ENCODE results near the gene DDX20.

The DDX20 gene

DNA sequence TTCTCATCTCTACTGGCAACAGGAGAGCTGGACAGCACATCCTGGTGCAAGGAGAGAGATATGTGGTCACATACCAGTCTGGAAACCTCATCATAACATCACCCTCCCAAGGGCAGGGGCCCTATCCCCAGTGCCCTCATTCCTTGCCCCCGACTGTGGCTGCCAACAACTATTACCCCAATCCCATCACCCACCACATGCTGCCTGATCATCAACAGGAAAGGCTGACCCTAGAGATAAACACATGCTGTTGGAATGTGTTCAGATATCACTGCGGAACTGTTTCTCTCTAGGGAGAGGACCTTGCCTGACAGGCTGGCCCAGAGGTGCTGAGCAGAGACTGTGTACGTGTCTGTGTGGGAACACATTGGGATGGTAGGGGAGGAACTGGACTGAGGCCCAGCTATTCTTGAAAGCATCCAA lies 12.0 kb upstream of the DDX20 start:
- no peak for TF ChIP-seq CTCF (IDR thresholded peaks at IDR 0.05; ENCODE audit: control extremely low read depth, extremely low read depth, low read depth, missing control alignments)
- ChIA-PET POLR2A (no interaction called here), CTCF (interaction anchor here (1.5 to 7.8 kb wide), 10 partner anchors 9 to 266 kb away, joined by 5 to 79 read pairs (median 16); partner anchors contain the start of genes ADORA3, DDX20, INKA2 and TMIGD3)
- DNase-seq (ENCODE audit: extremely low spot score), result no peak

GRCh38 chr1:111745675-111746613 lies 9.8 kb upstream of the DDX20 start:
- POLR2A ChIA-PET, result no interaction called here

GRCh38 chr1:111746614-111746999 lies 9.1 kb upstream of the DDX20 start:
- CTCF ChIA-PET, result interaction anchor here (0.9 to 7.8 kb wide), 26 partner anchors 8 to 299 kb away, joined by 3 to 79 read pairs (median 5); partner anchors contain the start of genes ADORA3, DDX20, INKA2 and TMIGD3

More at GRCh38 chr1:111745675-111746613, 9.8 kb upstream of the DDX20 start:
- CTCF ChIA-PET, result interaction anchor here (1.3 to 7.8 kb wide), 9 partner anchors 8 to 269 kb away, joined by 3 to 79 read pairs (median 24); partner anchors contain the start of genes ADORA3, INKA2 and TMIGD3
- DNase-seq (ENCODE audit: extremely low spot score), result no peak
- no peak for TF ChIP-seq CTCF (IDR thresholded peaks at IDR 0.05; ENCODE audit: control extremely low read depth, extremely low read depth, low read depth, missing control alignments)

GRCh38 chr1:111747282-111747734 lies 8.4 kb upstream of the DDX20 start:
- POLR2A ChIA-PET, result no interaction called here
- DNase-seq (ENCODE audit: extremely low spot score), result peak; percentile 73
- CTCF ChIA-PET, result interaction anchor here (0.9 to 7.8 kb wide), 30 partner anchors 7 to 300 kb away, joined by 3 to 79 read pairs (median 5); partner anchors contain the start of genes ADORA3, DDX20, INKA2 and TMIGD3
- peak; percentile 76 for TF ChIP-seq CTCF (IDR thresholded peaks at IDR 0.05; ENCODE audit: control extremely low read depth, extremely low read depth, low read depth, missing control alignments)

More at GRCh38 chr1:111746614-111746999, 9.1 kb upstream of the DDX20 start:
- no peak for TF ChIP-seq CTCF (IDR thresholded peaks at IDR 0.05; ENCODE audit: control extremely low read depth, extremely low read depth, low read depth, missing control alignments)
- no peak for DNase-seq (ENCODE audit: extremely low spot score)
- POLR2A ChIA-PET, result no interaction called here

DNA sequence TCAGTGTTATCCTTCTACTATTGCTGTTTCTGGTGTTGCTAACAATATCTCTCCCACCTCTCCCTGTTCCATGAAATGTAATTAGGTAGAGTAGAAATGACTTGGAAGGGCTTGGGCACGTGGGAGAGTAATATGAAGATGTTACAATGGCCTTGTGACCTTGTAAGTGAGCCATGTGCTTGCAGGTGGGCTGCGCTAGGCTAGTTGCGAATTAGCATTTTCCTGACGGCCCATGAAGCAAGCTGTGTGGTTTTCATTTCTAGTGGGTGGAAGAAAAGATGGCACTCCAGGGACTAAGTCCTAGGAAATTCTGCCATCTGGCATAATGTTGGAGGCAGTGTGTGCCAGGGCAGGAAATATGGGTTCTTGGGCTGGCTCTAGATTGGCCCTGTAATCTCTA lies 7.8 kb upstream of the DDX20 start:
- CTCF ChIA-PET, result interaction anchor here (1.0 to 7.8 kb wide), 23 partner anchors 9 to 300 kb away, joined by 3 to 79 read pairs (median 5); partner anchors contain the start of genes ADORA3, DDX20, INKA2 and TMIGD3
- POLR2A ChIA-PET, result interaction anchor here (0.5 kb wide), 1 partner anchor 276 kb away, joined by 3 read pairs; no protein-coding TSS in a partner anchor
- no peak for TF ChIP-seq CTCF (IDR thresholded peaks at IDR 0.05; ENCODE audit: control extremely low read depth, extremely low read depth, low read depth, missing control alignments)
- DNase-seq (ENCODE audit: extremely low spot score), result no peak

DNA sequence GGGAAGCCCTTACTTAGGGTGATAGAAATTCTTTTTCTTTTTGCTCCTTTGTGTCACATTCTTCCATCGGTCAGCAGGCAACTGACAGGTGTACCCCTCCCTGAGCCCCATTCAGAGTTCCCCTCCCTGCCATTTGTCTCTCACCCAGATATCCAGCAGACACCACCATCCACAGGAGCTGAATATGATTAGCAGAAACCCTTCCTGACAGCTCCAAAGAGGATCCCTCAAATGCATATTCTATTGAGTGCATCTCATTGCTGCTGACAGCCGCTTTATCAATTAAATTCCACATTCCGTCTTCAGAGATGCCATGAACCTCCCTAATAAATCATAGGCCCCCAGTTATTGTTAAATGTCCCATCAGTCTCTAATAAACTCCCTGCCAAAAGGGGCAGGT lies 6.1 kb upstream of the DDX20 start:
- DNase-seq (ENCODE audit: extremely low spot score), result no peak
- ChIA-PET POLR2A (no interaction called here), CTCF (interaction anchor here (1.1 to 7.8 kb wide), 6 partner anchors 15 to 268 kb away, joined by 4 to 79 read pairs (median 10); partner anchors contain the start of gene INKA2)
- TF ChIP-seq CTCF (IDR thresholded peaks at IDR 0.05; ENCODE audit: control extremely low read depth, extremely low read depth, low read depth, missing control alignments), result no peak
